ENCODE data around the gene MLLT6. TPM values are rescaled to one million over a fixed set of nuclear protein-coding genes. Genes with fewer than 3 reads are reported as not detected.

Gene MLLT6
- total RNA-seq, 1 donor from 2014 or later: 59.8 TPM

GRCh38 chr17:38733982-38734973 is 29.2 kb downstream of the MLLT6 start:
- H3K9me3 Mint-ChIP-seq (ENCODE audit: unreplicated experiment): peaks cover 13% of the 10 kb centered on the region
- peaks cover 9% of the 10 kb centered on the region for H3K27me3 Mint-ChIP-seq (ENCODE audit: unreplicated experiment)
- no peaks in the 10 kb centered on the region for H3K4me1 Mint-ChIP-seq (ENCODE audit: low read depth, unreplicated experiment)
- H3K36me3 Mint-ChIP-seq (ENCODE audit: unreplicated experiment): peaks cover 5% of the 10 kb centered on the region
- no peak overlapping the region for H3K4me3 Mint-ChIP-seq (ENCODE audit: unreplicated experiment)
- no peak overlapping the region for H3K27ac Mint-ChIP-seq (ENCODE audit: unreplicated experiment)
- TF ChIP-seq, protein P1, sequence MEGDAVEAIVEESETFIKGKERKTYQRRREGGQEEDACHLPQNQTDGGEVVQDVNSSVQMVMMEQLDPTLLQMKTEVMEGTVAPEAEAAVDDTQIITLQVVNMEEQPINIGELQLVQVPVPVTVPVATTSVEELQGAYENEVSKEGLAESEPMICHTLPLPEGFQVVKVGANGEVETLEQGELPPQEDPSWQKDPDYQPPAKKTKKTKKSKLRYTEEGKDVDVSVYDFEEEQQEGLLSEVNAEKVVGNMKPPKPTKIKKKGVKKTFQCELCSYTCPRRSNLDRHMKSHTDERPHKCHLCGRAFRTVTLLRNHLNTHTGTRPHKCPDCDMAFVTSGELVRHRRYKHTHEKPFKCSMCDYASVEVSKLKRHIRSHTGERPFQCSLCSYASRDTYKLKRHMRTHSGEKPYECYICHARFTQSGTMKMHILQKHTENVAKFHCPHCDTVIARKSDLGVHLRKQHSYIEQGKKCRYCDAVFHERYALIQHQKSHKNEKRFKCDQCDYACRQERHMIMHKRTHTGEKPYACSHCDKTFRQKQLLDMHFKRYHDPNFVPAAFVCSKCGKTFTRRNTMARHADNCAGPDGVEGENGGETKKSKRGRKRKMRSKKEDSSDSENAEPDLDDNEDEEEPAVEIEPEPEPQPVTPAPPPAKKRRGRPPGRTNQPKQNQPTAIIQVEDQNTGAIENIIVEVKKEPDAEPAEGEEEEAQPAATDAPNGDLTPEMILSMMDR (IDR thresholded peaks at IDR 0.05; ENCODE audit: partially characterized antibody, unreplicated experiment): no peak
- DNase-seq: no peak

- TF ChIP-seq, protein P1 (IDR thresholded peaks at IDR 0.05; ENCODE audit: partially characterized antibody, unreplicated experiment): peak; percentile 94
- Mint-ChIP-seq H3K4me3 (ENCODE audit: unreplicated experiment) (no peak overlapping the region), H3K9me3 (ENCODE audit: unreplicated experiment) (peaks cover 12% of the 10 kb centered on the region), H3K27ac (ENCODE audit: unreplicated experiment) (no peak overlapping the region), H3K27me3 (ENCODE audit: unreplicated experiment) (peaks cover 9% of the 10 kb centered on the region), H3K4me1 (ENCODE audit: low read depth, unreplicated experiment) (peaks cover 1% of the 10 kb centered on the region), H3K36me3 (ENCODE audit: unreplicated experiment) (peaks cover 5% of the 10 kb centered on the region)
- DNase-seq: peak; percentile 84
Observed at GRCh38 chr17:38735161-38735997, 30.3 kb downstream of the MLLT6 start.

- Mint-ChIP-seq H3K36me3 (ENCODE audit: unreplicated experiment) (peaks cover 5% of the 10 kb centered on the region), H3K4me3 (ENCODE audit: unreplicated experiment) (peak overlapping the region; percentile 32)
Observed at GRCh38 chr17:38738007-38738662, 33.1 kb downstream of the MLLT6 start.

GRCh38 chr17:38738686-38739085 is 33.6 kb downstream of the MLLT6 start:
- Mint-ChIP-seq H3K9me3 (ENCODE audit: unreplicated experiment) (peaks cover 13% of the 10 kb centered on the region), H3K27me3 (ENCODE audit: unreplicated experiment) (peaks cover 9% of the 10 kb centered on the region), H3K27ac (ENCODE audit: unreplicated experiment) (no peak overlapping the region), H3K36me3 (ENCODE audit: unreplicated experiment) (peaks cover 5% of the 10 kb centered on the region), H3K4me1 (ENCODE audit: low read depth, unreplicated experiment) (peaks cover 24% of the 10 kb centered on the region), H3K4me3 (ENCODE audit: unreplicated experiment) (no peak overlapping the region)
- TF ChIP-seq, protein P1 (IDR thresholded peaks at IDR 0.05; ENCODE audit: partially characterized antibody, unreplicated experiment): no peak
- no peak for DNase-seq

More at GRCh38 chr17:38738007-38738662, 33.1 kb downstream of the MLLT6 start:
- H3K27me3 Mint-ChIP-seq (ENCODE audit: unreplicated experiment): peaks cover 11% of the 10 kb centered on the region
- TF ChIP-seq, protein P1 (IDR thresholded peaks at IDR 0.05; ENCODE audit: partially characterized antibody, unreplicated experiment): no peak
- no peak for DNase-seq
- H3K9me3 Mint-ChIP-seq (ENCODE audit: unreplicated experiment): peaks cover 12% of the 10 kb centered on the region
- peaks cover 18% of the 10 kb centered on the region for H3K4me1 Mint-ChIP-seq (ENCODE audit: low read depth, unreplicated experiment)
- H3K27ac Mint-ChIP-seq (ENCODE audit: unreplicated experiment): no peak overlapping the region

Data from glutamatergic neuron (in vitro differentiated cells).